Dermis blood vessel endothelial cell (primary cell): Measurements from ENCODE around the gene CALCB. TPM values are rescaled to one million over a fixed set of nuclear protein-coding genes. Genes with fewer than 3 reads are reported as not detected.
A peak's percentile ranks its signal among the peaks of the same experiment; 100 is the strongest.

Source experiments
- DNase-seq: peaks from one replicate; pipeline ENCODE4 v3.0.0; 2010
- total RNA-seq: library from RNA; depleted of rRNA; stranded (reverse); fragments of >200 nt; gene quantifications from 2 replicates; pipeline ENCODE4 v1.2.3, GENCODE V29; 2014

The CALCB gene
- total RNA-seq, 1 donor from 2014 or later: not detected

GRCh38 chr11:15074206-15075161 is 1.1 kb downstream of the CALCB start:
- DNase-seq: peak; percentile 68

GRCh38 chr11:15075162-15075526 is 1.8 kb downstream of the CALCB start:
- no peak for DNase-seq

- no peak for DNase-seq
Observed at GRCh38 chr11:15091175-15091574, 17.8 kb downstream of the CALCB start.

DNA sequence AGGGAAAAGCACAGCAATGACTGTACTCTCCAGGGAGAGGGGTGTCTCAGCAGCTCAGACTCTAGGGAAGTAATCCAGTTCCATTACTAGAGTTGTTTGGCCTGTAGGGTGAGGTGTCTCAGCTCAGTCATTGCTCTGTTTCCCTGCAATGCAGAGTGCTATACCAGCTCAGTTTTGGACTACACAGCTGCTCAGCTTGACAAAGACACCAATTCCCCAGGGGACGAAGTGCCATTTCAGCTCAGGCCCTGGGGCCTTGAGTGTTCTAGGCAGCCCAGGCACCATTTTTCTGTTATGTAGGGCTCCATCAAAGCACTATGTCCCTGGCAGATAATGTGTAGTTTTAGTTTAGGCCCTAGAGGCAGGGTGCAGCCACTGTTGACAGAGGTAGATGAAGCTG is 18.2 kb downstream of the CALCB start:
- DNase-seq: no peak

- DNase-seq: no peak
Observed at GRCh38 chr11:15093432-15093831, 20.0 kb downstream of the CALCB start.

DNA sequence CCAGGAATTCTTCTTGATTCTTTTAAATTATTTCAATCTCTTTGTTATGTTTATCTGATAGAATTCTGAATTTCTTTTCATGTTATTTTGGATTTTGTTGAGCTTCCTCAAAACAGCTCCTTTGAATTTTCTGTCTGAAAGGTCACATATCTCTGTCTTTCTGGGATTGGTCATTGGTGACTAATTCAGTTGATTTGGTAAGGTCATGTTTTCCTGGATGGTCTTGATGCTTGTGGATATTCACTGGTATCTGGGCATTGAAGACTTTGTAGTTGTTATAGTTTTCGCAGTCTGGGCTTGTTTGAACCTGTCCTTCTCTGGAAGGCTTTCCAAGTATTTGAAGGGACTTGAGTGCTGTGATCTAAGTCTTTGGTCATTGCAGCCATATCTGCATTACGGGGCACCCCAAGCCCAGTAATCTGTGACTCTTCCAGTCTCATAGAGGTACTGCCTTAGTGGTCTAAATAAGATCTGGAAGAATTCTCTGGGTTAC is 22.4 kb downstream of the CALCB start:
- no peak for DNase-seq

DNA sequence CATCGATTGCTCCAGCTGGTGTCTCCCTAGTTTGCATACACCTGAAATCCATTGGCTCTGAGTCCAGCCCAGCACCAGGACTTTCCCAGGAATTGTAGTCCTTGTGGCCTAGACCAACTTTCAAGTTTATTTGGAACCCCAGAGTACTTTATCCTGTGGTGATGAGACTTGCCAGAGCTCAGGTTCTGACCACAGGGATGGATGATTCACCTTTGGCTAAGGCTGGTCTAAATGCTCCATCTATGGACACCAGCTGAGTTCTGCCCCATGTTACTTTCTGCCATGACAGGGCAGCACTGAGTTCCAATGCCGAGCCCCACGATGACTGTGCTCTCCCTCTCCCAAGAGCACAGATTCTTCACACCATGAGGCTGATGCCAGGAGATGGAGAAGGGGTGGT is 24.0 kb downstream of the CALCB start:
- DNase-seq: no peak

DNA sequence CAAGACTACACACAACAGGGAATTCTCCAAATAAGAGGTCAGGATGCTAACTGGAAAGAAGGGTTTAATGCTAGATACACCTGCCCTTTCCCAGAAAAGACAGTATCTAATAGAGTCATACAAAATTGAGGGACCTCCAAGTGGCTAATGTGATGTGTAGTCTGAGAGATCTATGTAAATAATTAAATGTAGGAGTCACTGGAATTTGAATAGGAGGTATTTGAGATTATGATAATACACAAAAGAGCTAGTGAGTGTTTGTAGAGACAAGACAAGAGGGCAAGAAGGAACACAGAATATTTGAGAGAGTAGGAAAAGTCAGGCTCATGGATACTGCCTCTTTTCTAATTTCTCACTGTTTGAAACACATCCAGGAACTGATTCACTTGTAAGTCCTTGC is 25.9 kb downstream of the CALCB start:
- DNase-seq: no peak

GRCh38 chr11:15101072-15101709 is 27.8 kb downstream of the CALCB start:
- DNase-seq: peak; percentile 76

DNA sequence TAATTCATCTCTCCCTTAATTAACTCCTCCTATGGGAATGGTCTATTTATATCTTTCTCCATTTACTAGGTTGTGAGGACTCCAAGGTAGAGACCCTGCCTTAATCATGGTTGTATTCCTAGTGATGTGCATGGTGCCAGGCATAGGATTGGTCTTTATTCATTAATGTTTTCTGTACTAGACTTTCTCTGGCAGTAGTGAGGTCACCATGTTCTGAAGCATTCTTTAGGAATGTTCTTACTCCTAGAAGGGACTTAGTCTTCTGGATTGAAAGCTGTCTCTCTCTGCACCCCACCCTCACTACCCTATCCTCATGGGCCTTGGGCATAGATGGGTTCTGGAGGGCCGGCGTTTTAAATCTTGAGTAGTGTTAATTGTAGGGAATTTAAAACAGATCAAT is 30.8 kb downstream of the CALCB start:
- DNase-seq: no peak

GRCh38 chr11:15106201-15106965 is 33.0 kb downstream of the CALCB start:
- DNase-seq: no peak

GRCh38 chr11:15107730-15108515 is 34.5 kb downstream of the CALCB start:
- no peak for DNase-seq

DNA sequence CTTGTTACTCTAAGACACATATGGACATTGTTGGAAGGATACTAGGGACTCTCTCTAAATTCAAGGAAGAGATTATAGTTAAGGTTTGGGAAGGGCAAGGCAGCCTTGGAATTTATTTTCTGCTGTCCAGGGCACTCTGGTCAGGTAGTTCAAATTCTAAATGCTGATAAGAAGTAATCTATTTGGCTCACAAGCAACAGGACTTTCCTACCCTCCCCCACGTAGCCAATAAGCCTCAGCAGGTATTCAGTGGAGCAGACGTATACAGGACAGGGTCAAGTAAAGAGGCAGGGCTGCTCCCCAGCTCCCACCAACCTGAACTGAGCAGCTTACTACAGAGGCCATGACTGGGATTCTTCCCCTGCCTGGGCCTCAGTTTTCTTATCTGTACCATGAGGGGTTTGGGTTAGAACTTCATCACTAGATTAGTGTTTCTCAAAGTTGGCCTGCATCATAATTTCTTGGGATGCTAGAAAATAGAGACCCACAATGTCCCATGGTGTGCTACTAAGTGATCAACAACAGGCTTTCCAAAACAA is 35.3 kb downstream of the CALCB start:
- DNase-seq: no peak

- no peak for DNase-seq
Observed at GRCh38 chr11:15109602-15110001, 36.2 kb downstream of the CALCB start.

DNA sequence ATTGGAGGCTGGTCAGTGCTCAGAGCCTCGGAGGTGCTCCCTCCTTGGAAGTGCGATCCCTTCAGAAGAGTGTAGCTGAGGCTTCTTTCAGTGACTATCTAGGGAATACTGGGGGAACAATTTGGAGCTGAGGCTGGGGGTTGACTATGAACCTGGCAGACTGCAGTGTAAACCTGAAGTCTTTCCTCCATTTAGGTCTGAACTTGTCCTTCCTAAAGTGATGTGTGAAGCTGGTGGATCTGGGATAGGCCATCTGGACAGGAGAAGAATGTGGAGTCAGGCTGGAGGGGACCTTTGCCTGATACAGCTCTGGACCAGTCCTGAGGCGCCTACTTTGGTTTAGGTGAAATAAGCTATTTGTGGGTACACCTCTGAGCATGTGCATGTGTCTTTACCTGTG is 37.8 kb downstream of the CALCB start:
- DNase-seq: no peak

DNA sequence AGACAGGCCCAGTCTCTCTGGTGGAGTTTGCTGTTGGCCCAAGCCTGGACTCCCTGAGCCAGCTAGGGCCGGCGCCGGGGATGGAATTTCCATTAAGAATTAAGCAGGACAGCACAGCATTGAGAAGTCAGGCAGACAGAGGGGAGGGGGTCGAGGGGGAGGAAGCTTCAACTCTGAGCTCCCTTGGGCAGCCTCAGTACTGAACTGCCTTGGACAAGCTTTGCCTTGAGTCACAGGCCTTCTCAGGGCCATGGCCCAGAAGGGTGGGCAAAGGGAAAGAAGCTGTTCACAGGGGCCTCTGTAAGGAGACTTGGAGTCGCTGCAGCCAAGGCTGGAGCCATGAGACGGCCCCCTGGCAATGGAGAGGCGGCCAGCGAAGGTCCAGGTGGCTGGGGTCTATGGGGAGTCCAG is 38.7 kb downstream of the CALCB start:
- DNase-seq: no peak

- DNase-seq: no peak
Observed at GRCh38 chr11:15113381-15113780, 40.0 kb downstream of the CALCB start.

DNA sequence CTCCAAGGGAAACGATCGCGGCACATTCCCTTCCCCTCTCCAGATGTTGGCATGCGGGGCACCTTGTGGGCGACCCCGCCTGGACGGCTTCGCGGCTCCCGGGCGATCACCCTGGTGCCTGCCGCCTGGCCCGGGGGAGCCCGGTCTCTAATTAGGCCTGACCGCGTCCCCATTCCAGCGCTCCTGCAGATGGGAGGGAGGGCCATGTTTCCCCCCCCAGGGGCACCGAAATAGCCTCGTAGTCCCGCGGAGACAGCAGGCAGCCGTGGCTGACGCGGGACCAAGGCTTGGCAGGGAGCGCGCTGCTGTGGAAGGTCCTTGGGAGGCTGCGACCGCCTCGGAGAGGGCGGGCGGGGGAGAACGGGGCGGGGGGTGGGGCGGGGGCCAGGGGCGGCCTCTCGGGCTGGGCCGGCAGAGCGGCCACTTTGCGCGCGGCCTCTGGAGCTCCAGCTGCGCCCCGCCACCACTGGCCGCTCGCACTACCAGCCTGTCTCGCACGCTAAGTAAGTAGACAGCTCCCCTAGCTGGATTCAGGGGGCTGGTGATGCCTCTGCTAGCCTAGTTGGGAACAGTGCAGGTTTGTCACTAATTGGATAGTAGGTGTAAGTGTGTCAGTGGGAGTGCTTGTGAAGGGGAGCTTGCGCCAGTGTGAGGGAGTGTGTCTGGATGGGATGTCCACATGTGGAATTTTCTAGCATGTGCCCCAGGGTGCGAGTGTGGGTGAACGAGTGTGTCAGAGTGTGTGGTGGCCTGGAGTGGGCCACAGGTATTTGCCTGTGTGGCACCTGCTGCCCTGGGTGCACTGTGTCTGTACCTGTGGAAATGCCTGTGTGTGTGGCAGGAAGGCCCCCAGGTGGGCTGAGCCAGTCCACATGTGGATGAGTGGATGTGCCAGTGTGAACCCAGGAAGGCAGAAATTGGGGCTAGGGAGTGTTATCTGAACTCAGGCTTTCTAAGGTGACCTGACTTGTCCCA is 41.4 kb downstream of the CALCB start, which contains the start of gene INSC:
Gene INSC, plus strand, starts transcription at position 423 of the 975 bp plus-strand sequence. CDS start 34,252 bp downstream, outside the sequence.
- DNase-seq: no peak

GRCh38 chr11:15115686-15116085 is 42.3 kb downstream of the CALCB start:
- no peak for DNase-seq

GRCh38 chr11:15117751-15118150 is 44.4 kb downstream of the CALCB start:
- DNase-seq: no peak

DNA sequence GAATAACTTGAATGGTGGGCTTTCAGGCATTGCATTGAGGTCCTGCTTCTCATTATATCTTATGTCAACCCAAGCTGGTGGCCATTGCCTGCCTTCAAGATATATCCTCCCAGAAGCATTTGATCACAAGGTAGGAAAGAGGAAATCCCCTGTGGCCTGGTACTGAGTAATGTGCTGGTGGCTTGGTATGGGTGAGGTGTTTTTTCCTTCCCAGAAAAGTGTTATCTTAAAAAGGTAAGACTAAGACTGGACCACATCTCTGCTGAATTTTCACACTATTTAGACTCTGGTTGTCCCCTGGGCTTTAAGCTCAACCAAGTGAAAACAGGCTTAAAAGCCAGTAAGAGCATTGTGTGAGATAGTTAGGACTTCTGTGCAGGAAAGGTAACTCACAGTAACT is 45.0 kb downstream of the CALCB start:
- no peak for DNase-seq
